ENCODE data around the gene HS3ST6. TPM values are rescaled to one million over a fixed set of nuclear protein-coding genes. Genes with fewer than 3 reads are reported as not detected.
A peak's percentile ranks its signal among the peaks of the same experiment; 100 is the strongest.

The HS3ST6 gene
- polyA plus RNA-seq, 1 experiment, result not detected

DNA sequence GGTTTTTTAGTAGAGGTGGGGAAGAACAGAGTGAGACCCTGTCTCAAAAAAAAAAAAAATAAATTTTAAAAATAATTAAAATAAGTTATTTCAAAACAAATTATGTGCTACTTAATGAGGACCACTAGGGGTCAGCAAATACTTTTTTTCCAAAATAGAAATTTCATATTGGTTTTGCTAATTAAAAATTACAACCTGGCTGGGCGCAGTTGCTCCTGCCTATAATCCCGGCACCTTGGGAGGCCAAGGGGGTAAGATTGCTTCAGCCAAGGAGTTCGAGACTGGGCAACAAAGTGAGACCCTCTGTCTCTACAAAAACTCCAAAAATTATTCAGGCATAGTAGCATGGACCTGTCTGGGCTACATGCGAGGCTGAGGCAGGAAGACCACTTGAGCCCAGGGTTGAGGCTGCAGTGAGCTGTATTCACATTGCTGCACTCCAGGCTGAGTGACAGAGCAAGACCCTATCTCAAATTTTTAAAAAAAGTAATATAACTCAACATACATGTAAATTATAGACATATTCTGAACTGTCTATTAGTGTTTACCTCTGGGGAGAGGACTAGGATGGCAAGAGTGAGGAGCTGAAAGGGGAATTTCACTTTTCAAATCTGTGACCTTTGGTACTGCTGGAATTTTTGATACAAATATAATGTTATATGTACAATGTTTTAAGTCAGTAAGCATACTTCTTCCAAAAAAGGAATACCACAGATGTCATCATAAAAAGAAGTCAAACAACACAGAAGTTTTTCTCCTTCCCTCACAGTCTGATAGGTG is 54.3 kb downstream of the HS3ST6 start:
- CTCF ChIA-PET, result interaction anchor here (0.6 to 7.7 kb wide), 10 partner anchors 22 to 79 kb away, joined by 3 to 48 read pairs (median 4); partner anchors contain the start of gene MSRB1
- Histone ChIP-seq H3K27me3 (ENCODE audit: control insufficient read depth, insufficient read depth, low read length) (peaks cover 5% of the 10 kb centered on the region), H3K36me3 (ENCODE audit: control insufficient read depth, insufficient read depth, low read length) (no peaks in the 10 kb centered on the region)

DNA sequence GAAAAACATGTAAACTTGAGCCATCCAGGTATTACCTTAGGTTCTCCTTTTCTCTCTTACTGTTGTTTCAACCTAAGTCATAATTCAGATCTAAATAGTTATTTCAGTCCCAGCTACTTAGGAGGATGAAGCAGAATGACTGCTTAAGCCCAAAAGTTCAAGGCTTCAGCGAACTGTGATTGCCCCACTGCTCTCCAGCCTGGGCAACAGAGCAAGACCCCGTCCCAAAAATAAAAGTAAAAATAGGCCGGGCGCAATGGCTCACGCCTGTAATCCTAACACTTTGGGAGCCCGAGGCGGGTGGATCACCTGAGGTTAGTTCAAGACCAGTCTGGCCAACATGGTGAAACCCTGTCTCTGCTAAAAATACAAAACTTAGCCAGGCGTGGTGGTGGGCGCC is 55.8 kb downstream of the HS3ST6 start:
- Histone ChIP-seq H3K27me3 (ENCODE audit: control insufficient read depth, insufficient read depth, low read length) (peaks cover 7% of the 10 kb centered on the region), H3K4me3 (ENCODE audit: low read depth, low read length) (no peak overlapping the region), H3K36me3 (ENCODE audit: control insufficient read depth, insufficient read depth, low read length) (no peaks in the 10 kb centered on the region)
- TF ChIP-seq, protein P1, sequence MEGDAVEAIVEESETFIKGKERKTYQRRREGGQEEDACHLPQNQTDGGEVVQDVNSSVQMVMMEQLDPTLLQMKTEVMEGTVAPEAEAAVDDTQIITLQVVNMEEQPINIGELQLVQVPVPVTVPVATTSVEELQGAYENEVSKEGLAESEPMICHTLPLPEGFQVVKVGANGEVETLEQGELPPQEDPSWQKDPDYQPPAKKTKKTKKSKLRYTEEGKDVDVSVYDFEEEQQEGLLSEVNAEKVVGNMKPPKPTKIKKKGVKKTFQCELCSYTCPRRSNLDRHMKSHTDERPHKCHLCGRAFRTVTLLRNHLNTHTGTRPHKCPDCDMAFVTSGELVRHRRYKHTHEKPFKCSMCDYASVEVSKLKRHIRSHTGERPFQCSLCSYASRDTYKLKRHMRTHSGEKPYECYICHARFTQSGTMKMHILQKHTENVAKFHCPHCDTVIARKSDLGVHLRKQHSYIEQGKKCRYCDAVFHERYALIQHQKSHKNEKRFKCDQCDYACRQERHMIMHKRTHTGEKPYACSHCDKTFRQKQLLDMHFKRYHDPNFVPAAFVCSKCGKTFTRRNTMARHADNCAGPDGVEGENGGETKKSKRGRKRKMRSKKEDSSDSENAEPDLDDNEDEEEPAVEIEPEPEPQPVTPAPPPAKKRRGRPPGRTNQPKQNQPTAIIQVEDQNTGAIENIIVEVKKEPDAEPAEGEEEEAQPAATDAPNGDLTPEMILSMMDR (IDR thresholded peaks at IDR 0.05; ENCODE audit: insufficient read depth, low read depth, low read length), result no peak
- DNase-seq (ENCODE audit: low read depth), result no peak
- ChIA-PET CTCF (interaction anchor here (0.7 to 7.7 kb wide), 6 partner anchors 13 to 70 kb away, joined by 3 to 48 read pairs (median 6); no protein-coding TSS in a partner anchor), POLR2A (no interaction called here)

More for the DNA sequence above, 54.3 kb downstream of the HS3ST6 start:
- DNase-seq (ENCODE audit: low read depth), result no peak
- POLR2A ChIA-PET, result no interaction called here
- TF ChIP-seq, protein P1 (IDR thresholded peaks at IDR 0.05; ENCODE audit: insufficient read depth, low read depth, low read length), result peak; percentile 55
- H3K4me3 ChIP-seq (ENCODE audit: low read depth, low read length), result no peak overlapping the region

DNA sequence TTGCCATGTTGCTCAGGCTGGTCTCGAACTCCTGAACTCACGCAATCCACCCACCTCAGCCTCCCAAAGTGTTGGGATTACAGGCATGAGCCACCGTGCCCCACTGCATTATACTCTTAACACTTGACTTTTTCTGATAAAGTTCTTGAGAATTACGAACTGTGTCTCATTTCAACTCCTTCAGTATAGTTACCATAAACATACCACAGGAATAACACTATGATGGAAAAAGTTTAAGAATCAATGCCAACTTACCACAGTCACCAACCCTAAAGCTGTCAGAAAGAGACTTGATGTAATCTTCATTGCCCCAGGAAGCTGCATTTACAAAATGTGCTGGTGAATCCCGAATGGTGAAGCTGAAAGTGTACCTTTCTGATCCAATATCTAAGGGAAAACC is 56.5 kb downstream of the HS3ST6 start:
- POLR2A ChIA-PET, result no interaction called here

More for the DNA sequence above, 56.5 kb downstream of the HS3ST6 start:
- DNase-seq (ENCODE audit: low read depth), result no peak
- no peak overlapping the region for H3K4me3 ChIP-seq (ENCODE audit: low read depth, low read length)
- CTCF ChIA-PET, result interaction anchor here (1.0 to 7.7 kb wide), 5 partner anchors 12 to 71 kb away, joined by 3 to 48 read pairs (median 8); no protein-coding TSS in a partner anchor
- no peaks in the 10 kb centered on the region for H3K36me3 ChIP-seq (ENCODE audit: control insufficient read depth, insufficient read depth, low read length)
- H3K27me3 ChIP-seq (ENCODE audit: control insufficient read depth, insufficient read depth, low read length), result peaks cover 9% of the 10 kb centered on the region
- TF ChIP-seq, protein P1 (IDR thresholded peaks at IDR 0.05; ENCODE audit: insufficient read depth, low read depth, low read length), result no peak

Small RNA genes lying within 50 kb of the gene (small RNA-seq; reads per million reads assigned to genes)
- gene SNORA10 (ENCODE audit: insufficient read length, low read depth, low replicate concordance), result not detected
- gene SNORA64 (ENCODE audit: insufficient read length, low read depth, low replicate concordance), result not detected

Other genes starting within 250 kb of the HS3ST6 start
- gene JPT2, start 240.1 kb downstream of the HS3ST6 start, polyA plus RNA-seq (2011; rRNA removed), result 46.2 and 47.6 TPM in 2 replicates
- 12.3 and 22.5 TPM in 2 replicates for gene MAPK8IP3, start 212.2 kb downstream of the HS3ST6 start, polyA plus RNA-seq (2011; rRNA removed)
- 20.3 and 34.3 TPM in 2 replicates for gene NME3, start 146.9 kb downstream of the HS3ST6 start, polyA plus RNA-seq (2011; rRNA removed)
- gene EME2, start 145.6 kb downstream of the HS3ST6 start, polyA plus RNA-seq (2011; rRNA removed), result 2.9 and 4.0 TPM in 2 replicates
- gene MRPS34, start 145.3 kb downstream of the HS3ST6 start, polyA plus RNA-seq (2011; rRNA removed), result 64.2 and 69.6 TPM in 2 replicates
- 15.0 and 36.5 TPM in 2 replicates for gene SPSB3, start 135.8 kb downstream of the HS3ST6 start, polyA plus RNA-seq (2011; rRNA removed)
- 27.9 and 38.0 TPM in 2 replicates for gene NUBP2, start 135.5 kb downstream of the HS3ST6 start, polyA plus RNA-seq (2011; rRNA removed)
- not detected in 2 replicates for gene IGFALS, start 124.7 kb downstream of the HS3ST6 start, polyA plus RNA-seq (2011; rRNA removed)
- 32.2 and 51.6 TPM in 2 replicates for gene HAGH, start 91.6 kb downstream of the HS3ST6 start, polyA plus RNA-seq (2011; rRNA removed)
- gene FAHD1, start 91.2 kb downstream of the HS3ST6 start, polyA plus RNA-seq (2011; rRNA removed), result 52.5 and 53.1 TPM in 2 replicates
- 0.25 and 0.28 TPM in 2 replicates for gene MEIOB, start 46.3 kb downstream of the HS3ST6 start, polyA plus RNA-seq (2011; rRNA removed)
- 44.4 and 61.9 TPM in 2 replicates for gene MSRB1, start 24.8 kb upstream of the HS3ST6 start, polyA plus RNA-seq (2011; rRNA removed)
- not detected in 2 replicates for gene RPL3L, start 36.3 kb upstream of the HS3ST6 start, polyA plus RNA-seq (2011; rRNA removed)
- 155 and 183 TPM in 2 replicates for gene NDUFB10, start 41.1 kb upstream of the HS3ST6 start, polyA plus RNA-seq (2011; rRNA removed)
- 3,098 and 4,041 TPM in 2 replicates for gene RPS2, start 46.4 kb upstream of the HS3ST6 start, polyA plus RNA-seq (2011; rRNA removed)
- not detected in 2 replicates for gene RNF151, start 48.4 kb upstream of the HS3ST6 start, polyA plus RNA-seq (2011; rRNA removed)
- gene TBL3, start 53.6 kb upstream of the HS3ST6 start, polyA plus RNA-seq (2011; rRNA removed), result 16.5 and 33.1 TPM in 2 replicates
- gene NOXO1, start 63.1 kb upstream of the HS3ST6 start, polyA plus RNA-seq (2011; rRNA removed), result 0.17 TPM in 1 of 2 replicates, not detected in the other
- 14.6 and 19.8 TPM in 2 replicates for gene GFER, start 65.8 kb upstream of the HS3ST6 start, polyA plus RNA-seq (2011; rRNA removed)
- 2.5 and 3.3 TPM in 2 replicates for gene SYNGR3, start 71.6 kb upstream of the HS3ST6 start, polyA plus RNA-seq (2011; rRNA removed)
- 14.4 and 23.0 TPM in 2 replicates for gene ZNF598, start 91.4 kb upstream of the HS3ST6 start, polyA plus RNA-seq (2011; rRNA removed)
- 0.26 and 0.33 TPM in 2 replicates for gene NPW, start 101.4 kb upstream of the HS3ST6 start, polyA plus RNA-seq (2011; rRNA removed)
- gene NHERF2, start 108.5 kb upstream of the HS3ST6 start, polyA plus RNA-seq (2011; rRNA removed), result 62.1 and 107 TPM in 2 replicates
- gene NTHL1, start 129.4 kb upstream of the HS3ST6 start, polyA plus RNA-seq (2011; rRNA removed), result 14.6 and 21.0 TPM in 2 replicates
- gene TSC2, start 129.6 kb upstream of the HS3ST6 start, polyA plus RNA-seq (2011; rRNA removed), result 30.5 and 66.3 TPM in 2 replicates
- gene PKD1, start 217.5 kb upstream of the HS3ST6 start, polyA plus RNA-seq (2011; rRNA removed), result 40.1 and 76.1 TPM in 2 replicates
- 0.36 and 0.67 TPM in 2 replicates for gene RAB26, start 230.2 kb upstream of the HS3ST6 start, polyA plus RNA-seq (2011; rRNA removed)
- 37.0 and 68.1 TPM in 2 replicates for gene TRAF7, start 237.4 kb upstream of the HS3ST6 start, polyA plus RNA-seq (2011; rRNA removed)

All from BJ (cell line).